HG03460 (cell line): Measurements from ENCODE around the gene SERPINA7.
"Not testable (repeated sequence)": the region's sequence is repeated elsewhere in the genome, so short reads cannot be mapped to it uniquely, and the experiment has no call there.

Experiments
- ATAC-seq: cut with Tn5 transposase; IDR thresholded peaks from one replicate; pipeline ENCODE4 v1.9.1; 2021; ENCODE audit not compliant: unreplicated experiment

SERPINA7 gene

GRCh38 chrX:106038625-106039024 lies at the start of gene SERPINA7:
TSS of gene SERPINA7 (minus strand) at chrX:106038727. CDS start at chrX:106037058, 1,669 bp downstream.
- no peak for ATAC-seq

- ATAC-seq = no peak
Observed at GRCh38 chrX:106069048-106069447, 30.5 kb upstream of the SERPINA7 start.

- ATAC-seq = no peak
Observed at GRCh38 chrX:106050054-106050453, 11.5 kb upstream of the SERPINA7 start.

GRCh38 chrX:106042296-106042695 lies 3.8 kb upstream of the SERPINA7 start:
- no peak for ATAC-seq

GRCh38 chrX:106040861-106041260 lies 2.3 kb upstream of the SERPINA7 start:
- ATAC-seq = no peak

- no peak for ATAC-seq
Observed at GRCh38 chrX:106039920-106040319, 1.4 kb upstream of the SERPINA7 start.

- ATAC-seq = no peak
Observed at GRCh38 chrX:106037835-106038473, 573 bp downstream of the SERPINA7 start.

- no peak for ATAC-seq
Observed at GRCh38 chrX:106036716-106037115, 1.8 kb downstream of the SERPINA7 start.

GRCh38 chrX:106035064-106035463 lies 3.5 kb downstream of the SERPINA7 start:
- no peak for ATAC-seq

- no peak for ATAC-seq
Observed at GRCh38 chrX:106023947-106024346, 14.6 kb downstream of the SERPINA7 start.

GRCh38 chrX:106022238-106022637 lies 16.3 kb downstream of the SERPINA7 start:
- ATAC-seq = no peak

GRCh38 chrX:106014119-106014775 lies 24.3 kb downstream of the SERPINA7 start:
- ATAC-seq = no peak

GRCh38 chrX:106009145-106009544 lies 29.4 kb downstream of the SERPINA7 start:
- no peak for ATAC-seq

- ATAC-seq = no peak
Observed at GRCh38 chrX:106007815-106008214, 30.7 kb downstream of the SERPINA7 start.

- no peak for ATAC-seq
Observed at GRCh38 chrX:106005684-106006083, 32.8 kb downstream of the SERPINA7 start.

- ATAC-seq = not testable (repeated sequence)
Observed at GRCh38 chrX:106000609-106001008, 37.9 kb downstream of the SERPINA7 start.

GRCh38 chrX:106000203-106000602 lies 38.3 kb downstream of the SERPINA7 start:
- no peak for ATAC-seq

GRCh38 chrX:105999294-105999693 lies 39.2 kb downstream of the SERPINA7 start:
- no peak for ATAC-seq

- ATAC-seq = not testable (repeated sequence)
Observed at GRCh38 chrX:105988487-105988886, 50.0 kb downstream of the SERPINA7 start.
